Erythroblast (primary cell): ENCODE measurements around the gene PRAMEF18.
"Not testable (repeated sequence)": the region's sequence is repeated elsewhere in the genome, so short reads cannot be mapped to it uniquely, and the experiment has no call there.

Experiments
- DNase-seq, 2 experiments: peaks; one replicate each; lab custom pipeline; 2025; lab: John Stamatoyannopoulos, UW
- GATA1 ChIP-seq: IDR thresholded peaks from 2 replicates; pipeline ENCODE4 v1.6.1; 2011; ENCODE audit warnings: low read depth, mild to moderate bottlenecking, control low read depth, low read length, moderate library complexity
- POLR2A ChIP-seq: IDR thresholded peaks from 2 replicates; pipeline ENCODE4 v1.6.1; 2011; ENCODE audit warnings: mild to moderate bottlenecking, low read length

The PRAMEF18 gene

GRCh38 chr1:13224480-13225060 is 1.4 kb downstream of the PRAMEF18 start:
- no peak for DNase-seq
- TF ChIP-seq GATA1 (no peak), POLR2A (no peak)

- not testable (repeated sequence) for DNase-seq
Measured at GRCh38 chr1:13222788-13223187, 3.2 kb downstream of the PRAMEF18 start.

GRCh38 chr1:13219203-13219602 is 6.8 kb downstream of the PRAMEF18 start:
- DNase-seq, result not testable (repeated sequence)

GRCh38 chr1:13216619-13217018 is 9.3 kb downstream of the PRAMEF18 start:
- not testable (repeated sequence) for DNase-seq

- DNase-seq, result not testable (repeated sequence)
Measured at GRCh38 chr1:13208712-13209111, 17.2 kb downstream of the PRAMEF18 start.

- not testable (repeated sequence) for DNase-seq
Measured at GRCh38 chr1:13201309-13201708, 24.6 kb downstream of the PRAMEF18 start, which contains the start of gene PRAMEF13. Gene PRAMEF13 (minus strand): TSS chr1:13201409. CDS start chr1:13199589, 1,820 bp downstream.
